ENCODE measurements around the gene SPTBN2.
"Not testable (repeated sequence)": the region's sequence is repeated elsewhere in the genome, so short reads cannot be mapped to it uniquely, and the experiment has no call there.

Gene SPTBN2

GRCh38 chr11:66728693-66729385, at the start of gene SPTBN2:
Gene SPTBN2 (minus strand): TSS chr11:66729216. CDS start chr11:66721240, 7,976 bp downstream.
- DNase-seq = peak; percentile 58

- peak; percentile 68 for DNase-seq
Measured at GRCh38 chr11:66768818-66769217, 39.8 kb upstream of the SPTBN2 start.

GRCh38 chr11:66768088-66768521, 39.1 kb upstream of the SPTBN2 start:
- DNase-seq = peak; percentile 86

- no peak for DNase-seq
Measured at GRCh38 chr11:66767666-66768065, 38.6 kb upstream of the SPTBN2 start.

GRCh38 chr11:66766681-66767080, 37.7 kb upstream of the SPTBN2 start:
- DNase-seq = no peak

GRCh38 chr11:66762088-66762487, 33.1 kb upstream of the SPTBN2 start:
- no peak for DNase-seq

GRCh38 chr11:66752148-66752547, 23.1 kb upstream of the SPTBN2 start:
- no peak for DNase-seq

GRCh38 chr11:66749091-66749490, 20.1 kb upstream of the SPTBN2 start:
- peak; percentile 98 for DNase-seq

GRCh38 chr11:66747480-66747879, 18.5 kb upstream of the SPTBN2 start:
- DNase-seq = peak; percentile 48

GRCh38 chr11:66745356-66746235, 16.6 kb upstream of the SPTBN2 start:
- peak; percentile 77 for DNase-seq

GRCh38 chr11:66744485-66745355, 15.7 kb upstream of the SPTBN2 start:
- peak; percentile 79 for DNase-seq

- DNase-seq = peak; percentile 73
Measured at GRCh38 chr11:66743271-66743968, 14.4 kb upstream of the SPTBN2 start.

- no peak for DNase-seq
Measured at GRCh38 chr11:66741153-66741552, 12.1 kb upstream of the SPTBN2 start.

GRCh38 chr11:66739983-66740382, 11.0 kb upstream of the SPTBN2 start:
- no peak for DNase-seq

- DNase-seq = no peak
Measured at GRCh38 chr11:66734215-66734614, 5.2 kb upstream of the SPTBN2 start.

- no peak for DNase-seq
Measured at GRCh38 chr11:66729447-66729846, 431 bp upstream of the SPTBN2 start.

GRCh38 chr11:66728038-66728692, 851 bp downstream of the SPTBN2 start:
- peak; percentile 35 for DNase-seq

- DNase-seq = peak; percentile 23
Measured at GRCh38 chr11:66727282-66728037, 1.6 kb downstream of the SPTBN2 start.

- no peak for DNase-seq
Measured at GRCh38 chr11:66725647-66726046, 3.4 kb downstream of the SPTBN2 start.

GRCh38 chr11:66725114-66725513, 3.9 kb downstream of the SPTBN2 start:
- DNase-seq = no peak

GRCh38 chr11:66724167-66724566, 4.8 kb downstream of the SPTBN2 start:
- DNase-seq = not testable (repeated sequence)

Measured in DMS79 treated with DMSO at 0.1 percent for 48 hours (cell line).